ENCODE measurements around the gene NWD2.

DNA sequence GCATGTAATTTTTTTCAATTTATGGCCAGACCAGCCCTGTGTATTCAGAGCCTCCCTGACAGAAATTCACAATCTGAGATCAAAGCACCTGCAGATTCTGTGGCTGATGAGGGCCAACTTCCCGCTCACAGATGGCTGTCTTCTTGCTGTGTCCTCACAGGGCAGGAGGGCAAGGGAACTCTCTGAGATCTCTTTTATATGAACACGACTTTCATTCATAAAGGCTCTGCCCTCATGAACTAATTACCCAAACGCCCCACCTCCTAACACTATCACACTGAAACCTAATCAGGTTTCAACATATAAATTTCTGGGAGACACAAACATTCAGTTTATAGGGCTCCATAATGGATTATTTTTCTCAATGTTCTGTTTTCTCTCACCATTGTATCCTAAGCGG lies 192.6 kb downstream of the NWD2 start:
- TF ChIP-seq, protein P1, sequence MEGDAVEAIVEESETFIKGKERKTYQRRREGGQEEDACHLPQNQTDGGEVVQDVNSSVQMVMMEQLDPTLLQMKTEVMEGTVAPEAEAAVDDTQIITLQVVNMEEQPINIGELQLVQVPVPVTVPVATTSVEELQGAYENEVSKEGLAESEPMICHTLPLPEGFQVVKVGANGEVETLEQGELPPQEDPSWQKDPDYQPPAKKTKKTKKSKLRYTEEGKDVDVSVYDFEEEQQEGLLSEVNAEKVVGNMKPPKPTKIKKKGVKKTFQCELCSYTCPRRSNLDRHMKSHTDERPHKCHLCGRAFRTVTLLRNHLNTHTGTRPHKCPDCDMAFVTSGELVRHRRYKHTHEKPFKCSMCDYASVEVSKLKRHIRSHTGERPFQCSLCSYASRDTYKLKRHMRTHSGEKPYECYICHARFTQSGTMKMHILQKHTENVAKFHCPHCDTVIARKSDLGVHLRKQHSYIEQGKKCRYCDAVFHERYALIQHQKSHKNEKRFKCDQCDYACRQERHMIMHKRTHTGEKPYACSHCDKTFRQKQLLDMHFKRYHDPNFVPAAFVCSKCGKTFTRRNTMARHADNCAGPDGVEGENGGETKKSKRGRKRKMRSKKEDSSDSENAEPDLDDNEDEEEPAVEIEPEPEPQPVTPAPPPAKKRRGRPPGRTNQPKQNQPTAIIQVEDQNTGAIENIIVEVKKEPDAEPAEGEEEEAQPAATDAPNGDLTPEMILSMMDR (IDR thresholded peaks at IDR 0.05), result no peak
- TF ChIP-seq POLR2A (IDR thresholded peaks at IDR 0.05), result no peak
